ENCODE measurements around the gene C11orf24. TPM values are rescaled to one million over a fixed set of nuclear protein-coding genes. Genes with fewer than 3 reads are reported as not detected.

Gene C11orf24
- total RNA-seq, 1 experiment from 2014 or later = 37.8 TPM

- Histone ChIP-seq H3K4me3 (replicated peaks in 1 of 2; ENCODE audit: low read depth in 1 of 2, low read length in 2 of 2) (no peak overlapping the region), H2AFZ (ENCODE audit: low read depth, low read length, poor library complexity, severe bottlenecking) (no peak overlapping the region), H3K9ac (ENCODE audit: low read length) (no peak overlapping the region), H3K4me1 (ENCODE audit: control insufficient read depth in 1 of 2, insufficient read depth in 2 of 2, low read length in 2 of 2) (peaks cover 6 to 10% of the 10 kb centered on the region in 2 experiments; a peak in 3 of 4 replicates), H3K27me3 (ENCODE audit: insufficient read depth, low read length) (no peaks in the 10 kb centered on the region), H3K4me2 (ENCODE audit: low read length) (no peak overlapping the region), H4K20me1 (ENCODE audit: insufficient read depth) (no peaks in the 10 kb centered on the region), H3K9me3 (ENCODE audit: control insufficient read depth in 1 of 2, insufficient read depth in 1 of 2, low read depth in 1 of 2, low read length in 2 of 2) (no peaks in the 10 kb centered on the region; a peak in 1 of 4 replicates), H3K79me2 (ENCODE audit: insufficient read depth, low read length) (no peaks in the 10 kb centered on the region), H3K36me3 (ENCODE audit: control insufficient read depth in 1 of 2, insufficient read depth in 2 of 2, low read length in 2 of 2) (no peaks in the 10 kb centered on the region), H3K27ac (ENCODE audit: low read depth, low read length) (no peak overlapping the region), H3K9me2 (ENCODE audit: insufficient read depth) (no peaks in the 10 kb centered on the region)
- no peak for TF ChIP-seq TCF7L2 (IDR thresholded peaks at IDR 0.05; ENCODE audit: borderline replicate concordance, extremely low read depth, insufficient read depth, insufficient read length)
- no peak for TF ChIP-seq JUND (IDR thresholded peaks at IDR 0.05)
- TF ChIP-seq CEBPB (IDR thresholded peaks at IDR 0.05; ENCODE audit: low read depth) = no peak
- no peak for TF ChIP-seq RAD21 (IDR thresholded peaks at IDR 0.05; ENCODE audit: low read depth)
- TF ChIP-seq EZH2 (IDR thresholded peaks at IDR 0.05) = no peak
- TF ChIP-seq ZBTB33 (IDR thresholded peaks at IDR 0.05; ENCODE audit: extremely low read depth, insufficient replicate concordance, low read length) = no peak
- no peak for TF ChIP-seq ZFX (IDR thresholded peaks at IDR 0.05)
- no peak for TF ChIP-seq ELF1 (IDR thresholded peaks at IDR 0.05; ENCODE audit: borderline replicate concordance, low read depth)
- TF ChIP-seq YY1 (IDR thresholded peaks at IDR 0.05; ENCODE audit: extremely low read depth, insufficient replicate concordance, low read depth, low read length) = no peak
- TF ChIP-seq ZNF274 (IDR thresholded peaks at IDR 0.05; ENCODE audit: low read depth, low read length) = no peak
- TF ChIP-seq SRF (IDR thresholded peaks at IDR 0.05; ENCODE audit: low read depth) = no peak
- no peak for TF ChIP-seq POLR2A (IDR thresholded peaks at IDR 0.05; ENCODE audit: borderline replicate concordance, extremely low read depth, insufficient read depth, insufficient read length)
- no peak for TF ChIP-seq MAX (IDR thresholded peaks at IDR 0.05)
- no peak for TF ChIP-seq CTCF (IDR thresholded peaks at IDR 0.05 in 2 of 3, conservative IDR thresholded peaks at IDR 0.05 in 1 of 3; ENCODE audit: borderline replicate concordance in 1 of 3, insufficient read depth in 1 of 3, low read depth in 2 of 3, low read length in 2 of 3)
- no peak for TF ChIP-seq REST (IDR thresholded peaks at IDR 0.05; ENCODE audit: low read depth)
- CTCF ChIA-PET = no interaction called here
- no TSS peak for BruUV-seq (replicated peaks)
- ATAC-seq = no peak
- intact Hi-C loops (cut with micrococcal nuclease) = no loop called here
- POLR2A ChIA-PET = interaction anchor here (0.6 to 0.7 kb wide), 2 partner anchors 12 to 592 kb away, joined by 3 to 4 read pairs; no protein-coding TSS in a partner anchor
- RAD21 ChIA-PET (ENCODE audit: low non-redundant PET in 1 of 2, low total read pairs in 2 of 2, uncharacterized antibody in 2 of 2, unreplicated experiment in 2 of 2) = interaction anchor here in 1 of 2 experiments (0.7 kb wide), 1 partner anchor 47 kb away, joined by 3 read pairs; no protein-coding TSS in a partner anchor
- DNase-seq (ENCODE audit: low read depth, low spot score) = no peak
Measured at GRCh38 chr11:68223275-68223674, 48.5 kb downstream of the C11orf24 start.
